Hypothalamus (tissue), 51 donors: ENCODE measurements around the gene PPT1.
"Not testable (repeated sequence)": the region's sequence is repeated elsewhere in the genome, so short reads cannot be mapped to it uniquely, and the experiment has no call there.

ENCODE experiments used
- DNase-seq, 51 donors: peaks; one replicate each; lab custom pipeline; 2025; lab: John Stamatoyannopoulos, UW

PPT1 gene

GRCh38 chr1:40057310-40058030 lies 39.6 kb downstream of the PPT1 start:
- DNase-seq = no peak

- DNase-seq = no peak
Observed at GRCh38 chr1:40056519-40057309, 40.3 kb downstream of the PPT1 start.

GRCh38 chr1:40053138-40053887 lies 43.7 kb downstream of the PPT1 start:
- no peak for DNase-seq

GRCh38 chr1:40050863-40051262 lies 46.2 kb downstream of the PPT1 start:
- DNase-seq = no peak

DNA sequence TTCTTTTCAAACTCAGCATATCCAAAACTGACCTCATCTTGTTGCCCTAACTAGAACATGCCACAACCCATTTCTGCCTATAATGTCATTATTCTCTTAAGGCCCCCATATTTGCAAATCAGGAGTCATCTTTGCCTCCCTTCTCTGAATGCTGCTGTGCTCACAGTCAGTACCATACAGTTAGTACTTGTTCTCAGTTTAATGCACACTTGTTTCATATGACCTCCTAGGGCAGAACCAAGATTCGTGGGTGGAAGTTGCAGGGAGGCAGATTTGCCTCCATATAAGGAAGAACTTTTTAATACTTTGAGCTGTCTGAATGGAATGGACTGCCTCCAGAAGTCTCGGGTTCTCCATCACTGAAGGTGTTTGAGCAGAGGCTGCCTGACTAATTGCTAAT lies 47.3 kb downstream of the PPT1 start:
- no peak for DNase-seq

GRCh38 chr1:40047769-40048168 lies 49.3 kb downstream of the PPT1 start:
- DNase-seq = no peak

- DNase-seq = no peak
Observed at GRCh38 chr1:40047276-40047675, 49.8 kb downstream of the PPT1 start.

DNA sequence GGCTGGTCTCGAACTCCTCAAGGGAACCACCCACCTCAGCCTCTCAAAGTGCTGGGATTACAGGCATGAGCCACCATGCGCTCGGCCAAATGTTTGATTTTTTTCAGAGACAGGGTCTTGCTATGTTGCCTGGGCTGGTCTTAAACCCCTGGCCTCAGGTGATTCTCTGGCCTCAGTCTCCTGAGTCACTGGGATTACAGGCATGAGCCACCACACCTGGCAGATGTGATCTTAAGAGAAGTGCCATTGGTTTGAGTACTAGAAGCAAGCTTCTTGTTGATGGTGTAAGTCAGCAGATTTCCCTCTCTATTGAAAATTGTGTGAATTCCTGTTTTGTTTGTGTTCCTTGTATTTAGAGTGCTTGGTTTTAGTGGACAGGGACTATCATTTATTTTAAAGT lies 51.3 kb downstream of the PPT1 start:
- DNase-seq = no peak

DNA sequence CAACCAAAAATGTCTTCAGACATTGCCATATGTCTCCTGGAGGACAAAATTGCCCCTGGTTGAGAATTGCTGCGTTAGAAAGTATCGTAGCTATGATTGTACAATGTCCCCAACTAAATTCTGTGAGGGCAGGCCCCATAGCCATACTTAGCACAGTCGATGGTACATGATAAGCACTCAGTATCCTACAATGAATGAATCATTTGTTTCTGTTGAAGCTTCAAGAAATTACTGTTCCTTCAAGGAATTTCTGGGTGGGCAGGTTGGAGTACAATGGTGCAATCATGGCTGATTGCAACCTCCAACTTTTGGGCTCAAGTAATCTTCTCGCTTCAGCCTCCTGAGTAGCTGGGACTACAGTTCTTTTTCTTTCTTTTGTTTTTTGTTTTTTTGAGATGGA lies 51.9 kb downstream of the PPT1 start:
- DNase-seq = no peak

DNA sequence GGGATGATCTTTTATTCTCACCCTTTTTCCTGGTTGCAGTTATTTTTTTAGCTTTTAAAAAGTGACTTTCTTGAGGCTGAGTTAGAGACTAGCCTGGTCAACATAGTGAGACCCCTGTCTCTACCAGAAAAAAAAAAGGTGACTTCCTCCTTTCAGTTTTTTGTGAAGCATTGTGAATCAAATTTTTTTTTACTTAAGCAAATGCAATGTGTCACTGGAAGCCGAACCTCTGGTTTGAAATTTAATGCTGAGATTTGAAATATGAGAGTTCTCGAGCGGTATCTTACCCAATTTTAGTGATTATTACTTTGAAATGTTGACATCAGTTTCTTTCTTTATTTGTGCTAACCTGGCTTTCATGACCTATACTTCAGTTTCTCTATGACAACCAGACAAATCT lies 52.9 kb downstream of the PPT1 start:
- no peak for DNase-seq

- DNase-seq = no peak
Observed at GRCh38 chr1:40042341-40042740, 54.7 kb downstream of the PPT1 start.

DNA sequence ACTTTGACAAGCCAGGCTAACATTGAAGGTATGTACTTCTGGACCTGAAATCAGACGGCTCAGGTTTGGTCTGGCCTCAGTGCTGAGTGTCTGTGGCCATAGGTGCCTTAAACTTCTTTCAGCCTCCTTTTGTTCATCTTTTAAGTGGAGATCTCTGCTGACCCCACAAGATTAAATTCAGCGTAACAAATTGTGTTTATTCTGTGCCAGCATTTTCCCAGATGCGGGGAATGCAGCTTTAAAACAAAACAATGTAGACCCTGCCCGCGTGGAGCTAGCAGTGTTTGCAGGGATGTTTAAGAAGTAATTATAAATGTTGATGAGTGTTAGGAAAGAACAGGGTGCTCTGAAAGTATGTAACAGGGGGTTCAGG lies 55.6 kb downstream of the PPT1 start:
- no peak for DNase-seq

DNA sequence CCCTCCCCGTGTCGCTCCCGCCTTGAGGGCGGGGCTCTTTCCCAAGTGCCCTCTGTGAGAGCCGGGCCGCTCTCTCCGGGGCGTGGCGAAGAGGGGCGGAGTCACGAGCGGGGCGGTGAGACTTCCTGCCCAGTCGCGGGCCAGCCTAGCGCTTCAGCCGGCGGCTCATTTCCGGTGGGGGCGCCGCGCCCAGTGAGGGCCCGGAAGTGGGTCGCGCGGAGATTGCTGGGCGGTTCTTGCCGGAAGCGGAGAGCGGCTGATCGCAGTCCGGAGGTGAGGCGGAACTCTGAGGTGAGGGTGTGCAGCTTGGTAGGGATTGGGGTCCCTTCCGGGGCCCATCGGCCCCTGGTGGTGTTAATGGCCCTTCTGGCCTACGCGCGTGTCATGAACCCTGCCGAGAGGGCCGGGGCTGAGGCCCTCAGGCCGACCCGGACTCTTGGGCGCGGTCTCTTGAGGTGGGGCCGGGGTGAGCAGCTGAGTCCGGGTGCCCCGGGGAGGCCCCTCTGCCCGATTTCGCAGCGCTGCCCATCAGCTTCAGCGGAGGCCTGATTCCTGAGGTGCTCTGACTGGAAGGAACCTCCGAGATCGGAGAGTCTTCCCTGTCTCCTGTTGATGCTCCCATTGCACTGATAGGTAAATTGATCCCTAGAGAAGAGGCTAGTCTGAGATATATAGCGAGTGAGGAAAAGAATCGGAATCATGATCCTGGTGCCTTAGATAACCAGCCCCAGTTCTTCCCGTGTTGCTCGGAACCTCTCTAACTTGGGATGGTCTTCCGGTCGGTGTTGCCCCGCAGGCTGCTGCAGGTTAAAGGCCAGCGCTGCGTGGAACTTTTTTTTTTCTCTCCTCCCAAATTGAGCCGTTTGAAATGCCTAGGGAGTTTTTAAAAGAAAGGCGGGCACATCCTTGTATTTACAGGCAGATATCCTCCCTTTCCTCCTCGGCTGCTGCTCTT lies 56.3 kb downstream of the PPT1 start, which contains the start of gene CAP1:
Gene CAP1 (plus strand): TSS at position 219 of the 955 bp plus-strand sequence. CDS start 18,618 bp downstream, outside the sequence.
- DNase-seq = peak; percentile 65 to 99 (median 98)

DNA sequence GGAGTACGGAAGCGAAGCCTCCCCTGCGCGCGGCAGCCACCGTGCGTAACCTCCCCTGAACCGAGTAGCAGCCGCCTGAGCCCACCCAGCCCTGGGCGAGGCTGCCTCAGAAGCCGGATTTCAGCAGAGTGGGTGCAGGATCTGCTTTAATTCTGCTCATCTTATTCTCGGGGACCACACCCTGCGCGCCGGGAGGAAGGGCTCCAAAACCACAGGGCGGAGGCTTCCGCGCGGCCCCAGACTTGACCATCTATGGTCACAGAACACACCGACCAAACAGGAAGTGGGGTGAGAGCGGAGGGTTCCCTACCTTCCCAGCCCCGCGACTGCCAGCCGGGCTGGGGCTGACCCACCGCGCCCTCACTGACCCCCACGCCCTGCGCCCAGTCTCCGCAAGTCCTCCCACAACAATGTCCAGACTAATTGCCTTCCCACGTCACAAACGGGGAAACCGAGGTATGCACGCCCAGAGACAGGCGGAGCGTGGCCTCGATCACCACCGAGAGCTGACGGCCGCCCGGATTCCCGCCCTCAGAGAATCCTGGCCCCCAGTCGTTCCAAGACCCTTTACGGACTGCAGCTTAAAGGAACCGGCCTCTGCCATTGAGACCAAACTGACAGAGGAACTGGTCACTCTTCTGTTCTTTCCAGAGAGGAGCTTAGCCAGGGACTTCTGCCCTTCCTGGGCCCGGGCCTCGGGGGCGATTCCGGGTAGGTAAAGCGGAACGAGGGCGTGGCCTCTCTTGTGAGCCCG lies 57.1 kb downstream of the PPT1 start:
- DNase-seq = peak in 44 of 51 donors; percentile 22 to 79 (median 52)

DNA sequence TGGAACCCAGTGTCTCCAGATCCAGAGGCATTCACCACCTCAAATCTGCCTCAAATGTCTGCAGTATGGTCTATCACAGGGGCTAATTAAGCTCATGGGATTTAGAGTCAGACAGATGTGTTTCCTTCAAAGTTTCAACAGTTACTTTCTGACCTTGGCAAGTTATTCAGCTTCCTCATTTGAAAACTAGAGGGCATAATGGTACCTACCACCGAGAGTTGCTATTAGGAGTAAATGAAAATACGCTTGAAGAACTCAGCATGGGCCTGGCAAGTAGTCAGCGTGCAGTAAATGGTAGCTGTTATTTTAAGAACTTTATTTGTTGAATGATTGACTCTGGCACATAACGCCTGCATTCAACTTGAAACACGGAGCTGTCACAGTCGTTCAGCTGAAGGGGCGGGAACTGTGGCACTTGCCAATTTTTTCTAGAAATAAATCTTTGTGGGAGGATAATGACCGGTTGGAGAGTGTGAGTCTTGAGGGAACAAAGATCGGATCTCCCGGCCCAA lies 57.8 kb downstream of the PPT1 start:
- DNase-seq = peak in 6 of 51 donors; percentile 42 to 75 (median 46)

DNA sequence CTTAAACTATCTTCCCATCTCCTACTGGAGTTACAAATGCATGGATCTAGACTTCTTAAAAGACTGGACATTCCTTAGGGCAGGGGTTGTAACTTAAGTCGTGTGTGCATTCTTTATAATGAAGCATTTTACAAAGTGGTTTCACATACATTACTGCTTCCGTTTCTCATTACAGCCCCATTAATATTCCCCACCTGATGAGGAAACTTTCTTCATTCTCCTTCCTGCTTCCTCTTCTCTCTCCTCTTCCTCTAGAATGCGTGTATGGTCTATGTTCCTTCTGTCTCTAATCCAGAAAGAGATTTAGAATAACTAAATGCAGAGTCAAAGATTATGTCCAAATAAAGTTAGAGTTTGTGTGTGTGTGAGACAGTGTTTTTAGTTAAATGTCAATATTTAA lies 58.4 kb downstream of the PPT1 start:
- no peak for DNase-seq

DNA sequence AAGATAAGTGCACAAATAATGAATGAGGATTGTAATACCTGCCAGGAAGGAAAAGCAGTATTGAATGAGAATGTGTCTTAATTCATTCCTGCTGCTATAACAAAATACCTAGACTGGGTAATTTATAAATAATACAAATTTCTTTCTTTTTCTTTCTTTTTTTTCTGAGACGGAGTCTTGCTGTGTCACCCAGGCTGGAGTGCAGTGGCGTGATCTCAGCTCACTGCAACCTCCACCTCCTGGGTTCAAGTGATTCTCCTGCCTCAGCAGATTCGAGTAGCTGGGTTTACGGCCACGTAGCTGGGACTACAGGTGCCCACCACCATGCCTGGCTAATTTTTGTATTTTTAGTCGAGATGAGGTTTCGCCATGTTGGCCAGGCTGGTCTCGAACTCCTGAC lies 59.8 kb downstream of the PPT1 start:
- not testable (repeated sequence) for DNase-seq

- DNase-seq = peak in 16 of 51 donors; percentile 2 to 54 (median 16)
Observed at GRCh38 chr1:40036574-40036973, 60.5 kb downstream of the PPT1 start.

- DNase-seq = no peak
Observed at GRCh38 chr1:40034869-40035268, 62.2 kb downstream of the PPT1 start.
